Measurements from ENCODE around the gene HMX1. TPM values are rescaled to one million over a fixed set of nuclear protein-coding genes. Genes with fewer than 3 reads are reported as not detected.

The HMX1 gene
- total and polyA plus RNA-seq, 12 donors, result 2.7 TPM; not detected in 11

- intact Hi-C loops (cut with DNase I), result no loop called here
- TF ChIP-seq POLR2A (IDR thresholded peaks at IDR 0.05) (no peak), CTCF (IDR thresholded peaks at IDR 0.05) (no peak)
- Histone ChIP-seq H3K4me3 (no peak overlapping the region), H3K27me3 (peaks cover 83% of the 10 kb centered on the region), H3K9me3 (replicated peaks in 1 of 3) (no peaks in the 10 kb centered on the region), H3K27ac (no peak overlapping the region), H3K36me3 (replicated peaks in 1 of 2) (no peaks in the 10 kb centered on the region), H3K4me1 (replicated peaks in 1 of 2) (no peaks in the 10 kb centered on the region)
- WGBS, 4 donors, result 4 to 7% (median 5%) methylated on average over 22 to 42 of the region's 42 CpGs
- DNase-seq, result no peak
These were observed 4.6 kb downstream of the HMX1 start for GRCh38 chr4:8866828-8867623.

- TF ChIP-seq POLR2A (IDR thresholded peaks at IDR 0.05), result no peak
- no peak for TF ChIP-seq CTCF (IDR thresholded peaks at IDR 0.05)
- H3K27me3 ChIP-seq, result peaks cover 88% of the 10 kb centered on the region
- WGBS, 4 donors, result 10 to 28% (median 20%) methylated on average over 5 to 12 of the region's 12 CpGs
- H3K4me3 ChIP-seq, result no peak overlapping the region
- H3K4me1 ChIP-seq (replicated peaks in 1 of 2), result no peaks in the 10 kb centered on the region
- H3K36me3 ChIP-seq (replicated peaks in 1 of 2), result no peaks in the 10 kb centered on the region
- intact Hi-C loops (cut with DNase I), result no loop called here
- H3K27ac ChIP-seq, result no peak overlapping the region
- H3K9me3 ChIP-seq (replicated peaks in 1 of 3), result no peaks in the 10 kb centered on the region
- no peak for DNase-seq
These were observed 5.2 kb downstream of the HMX1 start for GRCh38 chr4:8866421-8866820.

GRCh38 chr4:8865681-8866310 is 5.8 kb downstream of the HMX1 start:
- no peak overlapping the region for H3K27ac ChIP-seq
- H3K36me3 ChIP-seq (replicated peaks in 1 of 2), result no peaks in the 10 kb centered on the region
- no peaks in the 10 kb centered on the region for H3K4me1 ChIP-seq (replicated peaks in 1 of 2)
- no peak overlapping the region for H3K4me3 ChIP-seq
- WGBS, 4 donors, result 33 to 50% (median 38%) methylated on average over 8 to 18 of the region's 18 CpGs
- H3K27me3 ChIP-seq, result peaks cover 90% of the 10 kb centered on the region
- DNase-seq, result no peak
- H3K9me3 ChIP-seq (replicated peaks in 1 of 3), result no peaks in the 10 kb centered on the region
- intact Hi-C loops (cut with DNase I), result no loop called here
- TF ChIP-seq POLR2A (IDR thresholded peaks at IDR 0.05), result no peak
- TF ChIP-seq CTCF (IDR thresholded peaks at IDR 0.05), result no peak

GRCh38 chr4:8864912-8865680 is 6.5 kb downstream of the HMX1 start:
- intact Hi-C loops (cut with DNase I), result no loop called here
- DNase-seq, result no peak
- Histone ChIP-seq H3K9me3 (replicated peaks in 1 of 3) (no peaks in the 10 kb centered on the region), H3K27me3 (peaks cover 93% of the 10 kb centered on the region), H3K27ac (no peak overlapping the region), H3K4me3 (no peak overlapping the region), H3K36me3 (replicated peaks in 1 of 2) (no peaks in the 10 kb centered on the region), H3K4me1 (replicated peaks in 1 of 2) (no peaks in the 10 kb centered on the region)
- 16 to 27% (median 24%) methylated on average over 3 to 32 of the region's 32 CpGs for WGBS, 4 donors
- TF ChIP-seq POLR2A (IDR thresholded peaks at IDR 0.05), result no peak
- TF ChIP-seq CTCF (IDR thresholded peaks at IDR 0.05), result no peak
